OCI-LY1 (cell line): ENCODE results near the gene FAM83F.

Source experiments
- H2AFZ ChIP-seq: fragments of 200-600 bp; sonication (generic), shearing (Covaris generic); 2 replicates; pipeline ENCODE4 v1.6.0; 2014; ENCODE audit warnings: antibody characterized with exemption, mild to moderate bottlenecking, low read length
- H3F3A ChIP-seq: fragments of 200-600 bp; sonication (generic), shearing (Covaris generic); 2 replicates; pipeline ENCODE4 v1.6.0; 2014; ENCODE audit warnings: mild to moderate bottlenecking, antibody characterized with exemption, low read length, moderate library complexity; ENCODE audit not compliant: insufficient read depth
- H3K27ac ChIP-seq: fragments of 200-600 bp; sonication (generic); 2 replicates; pipeline ENCODE4 v1.5.1; 2014; ENCODE audit warnings: low read length, mixed run types, mild to moderate bottlenecking, low read depth; ENCODE audit not compliant: poor library complexity, severe bottlenecking
- H3K27me3 ChIP-seq: fragments of 200-600 bp; sonication (generic); 2 replicates; pipeline ENCODE4 v1.6.0; 2014; ENCODE audit warnings: antibody characterized with exemption, mild to moderate bottlenecking, low read length, moderate library complexity; ENCODE audit not compliant: insufficient read depth
- H3K36me3 ChIP-seq: fragments of 200-600 bp; sonication (generic); 2 replicates; pipeline ENCODE4 v1.6.1; 2014; ENCODE audit warnings: mild to moderate bottlenecking, antibody characterized with exemption, low read length, moderate library complexity, mixed read lengths; ENCODE audit not compliant: insufficient read depth
- H3K4me1 ChIP-seq: fragments of 200-600 bp; sonication (generic); 2 replicates; pipeline ENCODE4 v1.5.1; 2014; ENCODE audit warnings: mild to moderate bottlenecking, low read length, moderate library complexity; ENCODE audit not compliant: insufficient read depth, severe bottlenecking
- H3K4me2 ChIP-seq: fragments of 200-600 bp; sonication (generic), shearing (Covaris generic); 2 replicates; pipeline ENCODE4 v1.6.1; 2014; ENCODE audit warnings: low read length
- H3K4me3 ChIP-seq: fragments of 200-600 bp; sonication (generic); 2 replicates; pipeline ENCODE4 v1.5.1; 2014; ENCODE audit warnings: low read length, low read depth, mild to moderate bottlenecking, mixed read lengths; ENCODE audit not compliant: poor library complexity, severe bottlenecking
- H3K79me2 ChIP-seq: fragments of 200-600 bp; shearing (Covaris generic); 2 replicates; pipeline ENCODE4 v1.6.1; 2016; ENCODE audit warnings: mixed run types, low read length, mixed read lengths; ENCODE audit not compliant: insufficient read depth
- H3K9ac ChIP-seq: fragments of 200-600 bp; sonication (generic), shearing (Covaris generic); 2 replicates; pipeline ENCODE4 v1.6.1; 2014; ENCODE audit warnings: mild to moderate bottlenecking, low read length, mixed read lengths
- H3K9me2 ChIP-seq: fragments of 200-600 bp; sonication (generic), shearing (Covaris generic); 2 replicates; pipeline ENCODE4 v1.6.1; 2014; ENCODE audit warnings: low read depth, mild to moderate bottlenecking, low read length, mixed read lengths
- H3K9me3 ChIP-seq: fragments of 200-600 bp; shearing (Covaris generic); 2 replicates; pipeline ENCODE4 v1.6.1; 2014; ENCODE audit warnings: low read length, mixed read lengths
- H4K20me1 ChIP-seq: fragments of 200-600 bp; sonication (generic), shearing (Covaris generic); 2 replicates; pipeline ENCODE4 v1.6.0; 2016; ENCODE audit warnings: mild to moderate bottlenecking, low read length; ENCODE audit not compliant: insufficient read depth
- CTCF ChIP-seq: fragments of 200-600 bp; sonication (generic), shearing (Covaris generic); IDR thresholded peaks from 2 replicates; pipeline ENCODE4 v1.5.1; 2017; ENCODE audit warnings: mild to moderate bottlenecking, antibody characterized with exemption, low read length, moderate library complexity, mixed read lengths
- EZH2 ChIP-seq: fragments of 200-600 bp; sonication (generic), shearing (Covaris generic); IDR thresholded peaks from 2 replicates; pipeline ENCODE4 v1.8.0; 2017; ENCODE audit warnings: borderline replicate concordance, mixed run types, mild to moderate bottlenecking, antibody characterized with exemption, low read length, moderate library complexity, mixed read lengths

FAM83F gene

GRCh38 chr22:40020956-40021355 lies 26.2 kb downstream of the FAM83F start:
- no peaks in the 10 kb centered on the region for H3K4me1 ChIP-seq
- no peak overlapping the region for H3K27ac ChIP-seq
- H3K27me3 ChIP-seq, result no peaks in the 10 kb centered on the region; the same call in 1 of the 2 replicates
- no peak overlapping the region for H3K4me3 ChIP-seq
- no peaks in the 10 kb centered on the region for H3K9me2 ChIP-seq
- H3K9ac ChIP-seq, result no peak overlapping the region
- H3K4me2 ChIP-seq, result no peak overlapping the region
- TF ChIP-seq EZH2, result no peak
- TF ChIP-seq CTCF, result no peak
- no peaks in the 10 kb centered on the region for H4K20me1 ChIP-seq
- no peaks in the 10 kb centered on the region for H3F3A ChIP-seq
- no peaks in the 10 kb centered on the region for H3K9me3 ChIP-seq
- H2AFZ ChIP-seq, result no peak overlapping the region
- no peaks in the 10 kb centered on the region for H3K36me3 ChIP-seq
- no peaks in the 10 kb centered on the region for H3K79me2 ChIP-seq

GRCh38 chr22:40021401-40022000 lies 26.7 kb downstream of the FAM83F start:
- Histone ChIP-seq H3K9me3 (no peaks in the 10 kb centered on the region), H3K27ac (no peak overlapping the region), H3K9me2 (no peaks in the 10 kb centered on the region), H2AFZ (no peak overlapping the region), H3K4me1 (peaks cover under 1% of the 10 kb centered on the region), H3K79me2 (no peaks in the 10 kb centered on the region), H3K27me3 (no peaks in the 10 kb centered on the region; the same call in 1 of the 2 replicates), H3K9ac (no peak overlapping the region), H3K4me3 (no peak overlapping the region), H4K20me1 (no peaks in the 10 kb centered on the region), H3K4me2 (no peak overlapping the region), H3K36me3 (no peaks in the 10 kb centered on the region), H3F3A (no peaks in the 10 kb centered on the region)
- TF ChIP-seq CTCF (no peak), EZH2 (no peak)

GRCh38 chr22:40022536-40023240 lies 27.9 kb downstream of the FAM83F start:
- H3K79me2 ChIP-seq, result no peaks in the 10 kb centered on the region
- H3K4me2 ChIP-seq, result no peak overlapping the region
- H3K9ac ChIP-seq, result no peak overlapping the region
- H4K20me1 ChIP-seq, result no peaks in the 10 kb centered on the region
- no peak overlapping the region for H2AFZ ChIP-seq
- no peaks in the 10 kb centered on the region for H3F3A ChIP-seq
- H3K27me3 ChIP-seq, result no peaks in the 10 kb centered on the region; the same call in 1 of the 2 replicates
- H3K27ac ChIP-seq, result no peak overlapping the region
- H3K4me1 ChIP-seq, result peaks cover 12% of the 10 kb centered on the region
- no peaks in the 10 kb centered on the region for H3K9me2 ChIP-seq
- H3K9me3 ChIP-seq, result no peaks in the 10 kb centered on the region
- H3K36me3 ChIP-seq, result no peaks in the 10 kb centered on the region
- H3K4me3 ChIP-seq, result no peak overlapping the region
- TF ChIP-seq EZH2 (no peak), CTCF (no peak)
